ENCODE measurements around the gene ODC1.
"Not testable (repeated sequence)": the region's sequence is repeated elsewhere in the genome, so short reads cannot be mapped to it uniquely, and the experiment has no call there.

Gene ODC1

GRCh38 chr2:10467401-10467800, 19.3 kb upstream of the ODC1 start:
- Histone ChIP-seq H3K9me3 (ENCODE audit: control insufficient read depth, low read length) (no peaks in the 10 kb centered on the region), H3K4me1 (ENCODE audit: control insufficient read depth, insufficient read depth, low read length, poor library complexity, severe bottlenecking) (no peaks in the 10 kb centered on the region), H3K36me3 (ENCODE audit: control insufficient read depth, insufficient read depth, low read length) (no peaks in the 10 kb centered on the region), H3K4me3 (ENCODE audit: extremely low read depth, insufficient read depth, low read length, poor library complexity, severe bottlenecking) (no peak overlapping the region), H3K27ac (ENCODE audit: low read depth, low read length, severe bottlenecking) (no peak overlapping the region)
- 83 to 85% methylated on average over 2 to 8 of the region's 15 CpGs for WGBS, 2 experiments (ENCODE audit: insufficient coverage in 2 of 2)

DNA sequence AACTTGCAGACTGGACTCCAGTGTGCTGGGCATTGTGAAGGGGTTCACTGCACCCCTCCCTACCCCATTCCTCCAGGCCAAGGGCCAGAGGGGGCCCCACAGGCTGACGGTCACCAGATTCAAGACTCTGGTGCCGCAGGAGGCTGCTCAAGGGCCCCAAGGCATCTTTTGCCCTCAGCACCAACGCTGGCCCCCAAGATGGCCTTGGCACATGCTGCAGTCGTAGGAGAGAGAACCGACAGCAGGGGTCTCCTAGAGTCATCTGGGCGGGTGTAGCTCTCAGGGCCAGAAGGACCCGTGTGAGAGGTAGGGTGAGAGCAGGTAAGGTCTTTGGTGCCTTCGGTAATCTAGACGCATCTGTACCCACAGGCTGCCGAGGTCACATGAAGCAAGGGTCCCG, 18.7 kb upstream of the ODC1 start:
- Histone ChIP-seq H3K4me3 (ENCODE audit: extremely low read depth, insufficient read depth, low read length, poor library complexity, severe bottlenecking) (no peak overlapping the region), H3K36me3 (ENCODE audit: control insufficient read depth, insufficient read depth, low read length) (no peaks in the 10 kb centered on the region), H3K27ac (ENCODE audit: low read depth, low read length, severe bottlenecking) (no peak overlapping the region), H3K9me3 (ENCODE audit: control insufficient read depth, low read length) (no peaks in the 10 kb centered on the region), H3K4me1 (ENCODE audit: control insufficient read depth, insufficient read depth, low read length, poor library complexity, severe bottlenecking) (no peaks in the 10 kb centered on the region)
- 83 to 86% methylated on average over 9 to 11 of the region's 11 CpGs for WGBS, 2 experiments (ENCODE audit: insufficient coverage in 2 of 2)

GRCh38 chr2:10465910-10466309, 17.8 kb upstream of the ODC1 start:
- 97 to 100% methylated on average over 2 to 5 of the region's 5 CpGs for WGBS, 2 experiments (ENCODE audit: insufficient coverage in 2 of 2)
- H3K27ac ChIP-seq (ENCODE audit: low read depth, low read length, severe bottlenecking): no peak overlapping the region
- H3K4me3 ChIP-seq (ENCODE audit: extremely low read depth, insufficient read depth, low read length, poor library complexity, severe bottlenecking): no peak overlapping the region
- H3K4me1 ChIP-seq (ENCODE audit: control insufficient read depth, insufficient read depth, low read length, poor library complexity, severe bottlenecking): no peaks in the 10 kb centered on the region
- no peaks in the 10 kb centered on the region for H3K9me3 ChIP-seq (ENCODE audit: control insufficient read depth, low read length)
- no peaks in the 10 kb centered on the region for H3K36me3 ChIP-seq (ENCODE audit: control insufficient read depth, insufficient read depth, low read length)

DNA sequence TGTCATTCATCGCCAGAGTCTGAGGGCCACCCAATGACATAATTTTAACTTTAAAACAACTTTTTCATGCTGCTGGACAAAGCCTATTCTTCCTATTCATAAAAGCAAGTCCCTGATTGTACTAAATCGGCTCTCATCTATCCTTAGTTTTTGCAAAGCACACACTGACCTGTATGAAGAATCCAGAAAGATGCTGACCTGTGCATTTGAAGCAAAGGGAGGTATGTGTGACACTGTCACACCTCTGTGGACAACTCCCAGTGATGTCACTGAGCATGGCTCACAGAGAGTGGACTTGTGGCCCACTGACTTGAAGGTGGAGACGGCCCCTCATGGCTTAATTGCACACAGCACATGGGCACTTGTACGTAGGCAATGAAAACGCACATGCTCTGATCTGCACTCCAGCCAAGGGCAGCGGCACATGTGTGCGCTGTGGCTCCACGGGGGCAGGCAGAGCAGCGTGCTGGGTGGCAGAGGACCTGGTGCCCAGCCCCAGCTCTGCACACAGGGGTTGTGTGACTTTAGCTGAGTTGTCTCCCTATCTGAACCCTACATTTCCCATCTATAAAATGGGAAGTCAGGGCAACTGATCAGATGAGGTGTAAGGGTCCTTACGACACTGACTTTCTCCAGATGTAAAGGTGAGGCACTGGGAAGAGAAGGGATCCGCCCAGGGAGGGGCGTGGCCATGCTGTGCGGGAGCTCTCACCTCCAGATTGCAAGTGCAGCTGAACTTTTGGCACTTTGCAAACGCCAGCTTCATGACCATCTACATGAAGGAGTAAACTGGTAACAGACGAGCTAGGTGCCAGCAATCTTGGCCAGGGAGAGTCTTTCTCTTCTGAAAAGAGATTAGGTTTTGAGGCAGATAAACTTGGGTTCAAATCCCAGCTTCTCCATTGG, 14.3 kb upstream of the ODC1 start:
- no peaks in the 10 kb centered on the region for H3K9me3 ChIP-seq (ENCODE audit: control insufficient read depth, low read length)
- H3K36me3 ChIP-seq (ENCODE audit: control insufficient read depth, insufficient read depth, low read length): no peaks in the 10 kb centered on the region
- WGBS, 2 experiments (ENCODE audit: insufficient coverage in 2 of 2): 70 to 77% methylated on average over 7 to 13 of the region's 15 CpGs
- no peaks in the 10 kb centered on the region for H3K4me1 ChIP-seq (ENCODE audit: control insufficient read depth, insufficient read depth, low read length, poor library complexity, severe bottlenecking)
- H3K27ac ChIP-seq (ENCODE audit: low read depth, low read length, severe bottlenecking): no peak overlapping the region
- H3K4me3 ChIP-seq (ENCODE audit: extremely low read depth, insufficient read depth, low read length, poor library complexity, severe bottlenecking): no peak overlapping the region

DNA sequence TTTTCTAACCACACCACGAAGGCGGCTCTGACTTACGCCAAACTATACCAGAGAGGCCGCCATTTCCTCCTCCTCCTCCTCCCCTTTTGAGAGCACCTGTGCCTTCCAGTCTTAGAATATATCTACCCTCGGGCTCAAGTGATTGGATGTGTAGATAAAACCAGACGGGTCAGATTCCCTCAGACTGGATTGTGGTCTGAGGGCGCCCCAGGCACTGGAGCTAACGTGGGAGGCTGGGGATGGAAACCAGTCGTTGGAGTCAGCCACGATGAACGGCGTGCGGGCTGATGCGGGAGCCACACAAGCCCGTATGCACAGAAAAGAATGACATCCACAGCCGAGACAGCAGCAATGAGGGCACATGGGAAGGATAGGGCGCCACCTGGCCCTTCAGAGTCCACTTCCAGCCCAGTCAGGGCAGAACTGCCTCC, 12.3 kb upstream of the ODC1 start:
- 78 to 92% methylated on average over 8 to 12 of the region's 17 CpGs for WGBS, 2 experiments (ENCODE audit: insufficient coverage in 2 of 2)
- H3K36me3 ChIP-seq (ENCODE audit: control insufficient read depth, insufficient read depth, low read length): no peaks in the 10 kb centered on the region
- no peaks in the 10 kb centered on the region for H3K9me3 ChIP-seq (ENCODE audit: control insufficient read depth, low read length)
- no peak overlapping the region for H3K4me3 ChIP-seq (ENCODE audit: extremely low read depth, insufficient read depth, low read length, poor library complexity, severe bottlenecking)
- no peak overlapping the region for H3K27ac ChIP-seq (ENCODE audit: low read depth, low read length, severe bottlenecking)
- no peaks in the 10 kb centered on the region for H3K4me1 ChIP-seq (ENCODE audit: control insufficient read depth, insufficient read depth, low read length, poor library complexity, severe bottlenecking)

DNA sequence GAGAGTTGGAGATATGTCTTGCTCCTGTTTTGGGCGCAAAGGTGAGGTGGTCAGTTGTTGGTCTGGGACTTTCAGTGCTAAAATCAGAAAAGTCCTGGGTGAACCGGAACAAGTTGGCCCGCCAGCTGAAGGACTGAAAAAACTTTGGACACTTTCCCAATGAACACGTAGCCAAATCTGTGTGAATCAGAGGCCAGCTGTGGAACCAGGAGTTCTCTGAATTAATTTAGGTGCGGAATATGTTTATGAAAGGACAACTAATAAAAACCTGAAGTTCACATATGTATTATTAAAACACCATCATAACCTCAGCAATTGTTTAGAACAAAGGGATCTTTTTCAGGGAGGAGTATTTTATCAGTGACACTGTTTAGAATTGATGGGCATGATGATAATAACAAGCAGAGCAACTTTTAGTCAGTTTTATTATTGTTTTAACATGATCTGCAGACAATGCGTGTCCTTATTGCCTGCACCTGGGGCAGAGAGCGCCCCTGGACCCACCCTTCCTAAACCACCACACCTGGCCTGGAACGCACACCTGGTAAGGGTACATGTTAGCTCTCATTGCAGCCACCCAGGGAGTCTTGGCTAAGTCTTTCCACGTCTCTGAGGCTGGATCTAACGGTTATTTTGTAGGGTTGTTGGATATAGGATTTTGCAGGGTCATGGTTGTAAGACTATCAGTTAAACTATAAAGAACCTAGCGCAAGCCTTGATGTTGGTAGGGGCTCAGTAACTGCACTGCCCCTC, 9.9 kb upstream of the ODC1 start:
- Histone ChIP-seq H3K4me3 (ENCODE audit: extremely low read depth, insufficient read depth, low read length, poor library complexity, severe bottlenecking) (no peak overlapping the region), H3K27ac (ENCODE audit: low read depth, low read length, severe bottlenecking) (no peak overlapping the region), H3K36me3 (ENCODE audit: control insufficient read depth, insufficient read depth, low read length) (no peaks in the 10 kb centered on the region), H3K4me1 (ENCODE audit: control insufficient read depth, insufficient read depth, low read length, poor library complexity, severe bottlenecking) (no peaks in the 10 kb centered on the region), H3K9me3 (ENCODE audit: control insufficient read depth, low read length) (no peaks in the 10 kb centered on the region)
- 89 to 95% methylated on average over 6 to 10 of the region's 11 CpGs for WGBS, 2 experiments (ENCODE audit: insufficient coverage in 2 of 2)

DNA sequence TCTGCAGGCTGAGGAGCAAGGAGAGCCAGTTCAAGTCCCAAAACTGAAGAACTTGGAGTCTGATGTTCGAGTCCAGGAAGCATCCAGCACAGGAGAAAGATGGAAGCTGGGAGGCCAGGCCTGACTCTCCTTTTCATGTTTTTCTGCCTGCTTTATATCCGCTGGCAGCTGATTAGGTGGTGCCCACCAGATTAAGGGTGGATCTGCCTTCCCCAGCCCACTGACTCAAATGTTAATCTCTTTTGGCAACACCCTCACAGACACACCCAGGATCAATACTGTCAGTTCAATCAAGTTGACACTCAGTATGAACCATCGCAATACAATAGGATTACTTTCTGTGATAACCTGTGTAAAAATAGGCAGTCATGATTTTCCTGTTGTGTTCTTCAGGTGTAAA, 9.1 kb upstream of the ODC1 start:
- WGBS, 2 experiments (ENCODE audit: insufficient coverage in 2 of 2): 91 to 100% methylated on average over 1 to 2 of the region's 3 CpGs
- H3K9me3 ChIP-seq (ENCODE audit: control insufficient read depth, low read length): not testable (repeated sequence)

DNA sequence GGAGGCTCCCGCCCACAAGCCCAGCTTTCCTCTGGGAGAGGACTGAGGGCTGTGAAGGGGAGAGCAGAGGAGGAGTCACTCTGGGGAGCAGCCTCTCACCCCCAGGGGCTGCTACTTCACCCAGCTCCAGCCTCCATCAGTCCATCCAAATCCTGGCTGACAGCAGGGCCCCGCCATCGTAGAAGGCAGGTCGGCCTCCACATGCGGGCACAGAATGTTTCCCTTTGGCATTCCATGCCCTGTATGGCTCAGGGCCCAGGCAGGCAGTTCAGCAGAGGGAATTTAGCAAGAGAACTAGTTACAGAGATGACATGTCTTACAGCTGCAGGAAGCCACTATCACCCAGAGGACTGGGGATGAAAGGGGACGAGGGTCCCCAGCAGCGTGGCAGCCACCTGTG, 6.4 kb upstream of the ODC1 start:
- H3K4me1 ChIP-seq (ENCODE audit: control insufficient read depth, insufficient read depth, low read length, poor library complexity, severe bottlenecking): peaks cover 3% of the 10 kb centered on the region
- H3K27ac ChIP-seq (ENCODE audit: low read depth, low read length, severe bottlenecking): no peak overlapping the region
- no peaks in the 10 kb centered on the region for H3K9me3 ChIP-seq (ENCODE audit: control insufficient read depth, low read length)
- no peak overlapping the region for H3K4me3 ChIP-seq (ENCODE audit: extremely low read depth, insufficient read depth, low read length, poor library complexity, severe bottlenecking)
- 93 to 100% methylated on average over 5 to 6 of the region's 7 CpGs for WGBS, 2 experiments (ENCODE audit: insufficient coverage in 2 of 2)
- H3K36me3 ChIP-seq (ENCODE audit: control insufficient read depth, insufficient read depth, low read length): no peaks in the 10 kb centered on the region

More for the DNA sequence above, 9.1 kb upstream of the ODC1 start:
- not testable (repeated sequence) for H3K4me1 ChIP-seq (ENCODE audit: control insufficient read depth, insufficient read depth, low read length, poor library complexity, severe bottlenecking); H3K36me3 ChIP-seq (ENCODE audit: control insufficient read depth, insufficient read depth, low read length); H3K27ac ChIP-seq (ENCODE audit: low read depth, low read length, severe bottlenecking); H3K4me3 ChIP-seq (ENCODE audit: extremely low read depth, insufficient read depth, low read length, poor library complexity, severe bottlenecking)

- H3K9me3 ChIP-seq (ENCODE audit: control insufficient read depth, low read length): no peaks in the 10 kb centered on the region
- WGBS, 2 experiments (ENCODE audit: insufficient coverage in 2 of 2): 89 to 91% methylated on average over 4 to 6 of the region's 9 CpGs
- H3K36me3 ChIP-seq (ENCODE audit: control insufficient read depth, insufficient read depth, low read length): no peaks in the 10 kb centered on the region
Observed at GRCh38 chr2:10453905-10454298, 5.8 kb upstream of the ODC1 start.

GRCh38 chr2:10452956-10453904, 5.1 kb upstream of the ODC1 start:
- no peaks in the 10 kb centered on the region for H3K9me3 ChIP-seq (ENCODE audit: control insufficient read depth, low read length)
- WGBS, 2 experiments (ENCODE audit: insufficient coverage in 2 of 2): 86 to 89% methylated on average over 14 of the region's 17 CpGs
- no peak overlapping the region for H3K27ac ChIP-seq (ENCODE audit: low read depth, low read length, severe bottlenecking)
- H3K4me3 ChIP-seq (ENCODE audit: extremely low read depth, insufficient read depth, low read length, poor library complexity, severe bottlenecking): no peak overlapping the region
- H3K36me3 ChIP-seq (ENCODE audit: control insufficient read depth, insufficient read depth, low read length): no peaks in the 10 kb centered on the region
- peaks cover 3% of the 10 kb centered on the region for H3K4me1 ChIP-seq (ENCODE audit: control insufficient read depth, insufficient read depth, low read length, poor library complexity, severe bottlenecking)

More at GRCh38 chr2:10453905-10454298, 5.8 kb upstream of the ODC1 start:
- Histone ChIP-seq H3K4me1 (ENCODE audit: control insufficient read depth, insufficient read depth, low read length, poor library complexity, severe bottlenecking) (peaks cover 3% of the 10 kb centered on the region), H3K4me3 (ENCODE audit: extremely low read depth, insufficient read depth, low read length, poor library complexity, severe bottlenecking) (no peak overlapping the region), H3K27ac (ENCODE audit: low read depth, low read length, severe bottlenecking) (no peak overlapping the region)
